Testis (tissue), 2 donors: Measurements from ENCODE around the gene PGR.

Experiments
- POLR2A ChIP-seq: fragments of 450-650 bp; IDR thresholded peaks from one replicate; pipeline ENCODE4 v1.6.1; 2017; ENCODE audit warnings: antibody characterized with exemption, mild to moderate bottlenecking, moderate library complexity
- TF ChIP-seq, protein P1 (sequence below), 3 experiments: fragments of 450-650 bp in 2 of 3; fragments of 200-600 bp in 1 of 3; sonication (generic) in 1 of 3; IDR thresholded peaks; one replicate each; pipeline ENCODE4 v1.5.1; 2016 to 2019; ENCODE audit warnings: antibody characterized with exemption in 3 of 3, mild to moderate bottlenecking in 2 of 3, moderate library complexity in 1 of 3

DNA sequence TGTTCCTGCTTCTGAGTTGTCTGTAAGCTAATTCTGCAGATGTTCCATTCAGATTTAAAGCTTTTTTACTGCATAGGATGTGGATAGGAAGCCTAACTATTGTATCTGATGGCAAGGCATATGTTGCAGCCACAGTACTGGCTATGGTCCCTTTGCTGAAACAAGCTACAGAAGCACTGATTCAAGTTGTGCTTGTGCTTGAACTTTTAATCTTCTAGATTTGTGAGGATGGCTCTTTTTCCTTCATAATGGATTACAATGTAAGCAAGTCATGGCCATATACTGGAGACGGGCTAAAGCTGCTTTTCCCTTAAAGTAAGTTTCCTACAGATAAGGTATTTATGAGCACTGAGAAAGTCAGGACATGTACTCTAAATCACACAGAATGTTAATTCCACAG is 138.7 kb downstream of the PGR start:
- TF ChIP-seq, protein P1, sequence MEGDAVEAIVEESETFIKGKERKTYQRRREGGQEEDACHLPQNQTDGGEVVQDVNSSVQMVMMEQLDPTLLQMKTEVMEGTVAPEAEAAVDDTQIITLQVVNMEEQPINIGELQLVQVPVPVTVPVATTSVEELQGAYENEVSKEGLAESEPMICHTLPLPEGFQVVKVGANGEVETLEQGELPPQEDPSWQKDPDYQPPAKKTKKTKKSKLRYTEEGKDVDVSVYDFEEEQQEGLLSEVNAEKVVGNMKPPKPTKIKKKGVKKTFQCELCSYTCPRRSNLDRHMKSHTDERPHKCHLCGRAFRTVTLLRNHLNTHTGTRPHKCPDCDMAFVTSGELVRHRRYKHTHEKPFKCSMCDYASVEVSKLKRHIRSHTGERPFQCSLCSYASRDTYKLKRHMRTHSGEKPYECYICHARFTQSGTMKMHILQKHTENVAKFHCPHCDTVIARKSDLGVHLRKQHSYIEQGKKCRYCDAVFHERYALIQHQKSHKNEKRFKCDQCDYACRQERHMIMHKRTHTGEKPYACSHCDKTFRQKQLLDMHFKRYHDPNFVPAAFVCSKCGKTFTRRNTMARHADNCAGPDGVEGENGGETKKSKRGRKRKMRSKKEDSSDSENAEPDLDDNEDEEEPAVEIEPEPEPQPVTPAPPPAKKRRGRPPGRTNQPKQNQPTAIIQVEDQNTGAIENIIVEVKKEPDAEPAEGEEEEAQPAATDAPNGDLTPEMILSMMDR (IDR thresholded peaks at IDR 0.05), result no peak
- TF ChIP-seq POLR2A, result no peak
